Measurements from ENCODE around the gene ZBTB48.

The ZBTB48 gene

GRCh38 chr1:6627031-6627430 lies 47.2 kb downstream of the ZBTB48 start:
- Histone ChIP-seq H3K4me3 (replicated peaks; ENCODE audit: insufficient read depth, low read length) (no peak overlapping the region), H3K27ac (replicated peaks) (no peak overlapping the region), H3K27me3 (ENCODE audit: insufficient read depth, poor library complexity, severe bottlenecking) (no peaks in the 10 kb centered on the region)
- DNase-seq (ENCODE audit: low read depth in 1 of 2, low spot score in 1 of 2) = no peak
- TF ChIP-seq CTCF (IDR thresholded peaks at IDR 0.05; ENCODE audit: insufficient read depth, low read length) = no peak
- TF ChIP-seq POLR2AphosphoS5 (IDR thresholded peaks at IDR 0.05; ENCODE audit: low read depth) = no peak

GRCh38 chr1:6627841-6628545 lies 48.2 kb downstream of the ZBTB48 start:
- DNase-seq (ENCODE audit: low read depth in 1 of 2, low spot score in 1 of 2) = no peak
- Histone ChIP-seq H3K27ac (replicated peaks) (no peak overlapping the region), H3K4me3 (replicated peaks; ENCODE audit: insufficient read depth, low read length) (no peak overlapping the region), H3K27me3 (ENCODE audit: insufficient read depth, poor library complexity, severe bottlenecking) (no peaks in the 10 kb centered on the region)
- TF ChIP-seq, protein P1, sequence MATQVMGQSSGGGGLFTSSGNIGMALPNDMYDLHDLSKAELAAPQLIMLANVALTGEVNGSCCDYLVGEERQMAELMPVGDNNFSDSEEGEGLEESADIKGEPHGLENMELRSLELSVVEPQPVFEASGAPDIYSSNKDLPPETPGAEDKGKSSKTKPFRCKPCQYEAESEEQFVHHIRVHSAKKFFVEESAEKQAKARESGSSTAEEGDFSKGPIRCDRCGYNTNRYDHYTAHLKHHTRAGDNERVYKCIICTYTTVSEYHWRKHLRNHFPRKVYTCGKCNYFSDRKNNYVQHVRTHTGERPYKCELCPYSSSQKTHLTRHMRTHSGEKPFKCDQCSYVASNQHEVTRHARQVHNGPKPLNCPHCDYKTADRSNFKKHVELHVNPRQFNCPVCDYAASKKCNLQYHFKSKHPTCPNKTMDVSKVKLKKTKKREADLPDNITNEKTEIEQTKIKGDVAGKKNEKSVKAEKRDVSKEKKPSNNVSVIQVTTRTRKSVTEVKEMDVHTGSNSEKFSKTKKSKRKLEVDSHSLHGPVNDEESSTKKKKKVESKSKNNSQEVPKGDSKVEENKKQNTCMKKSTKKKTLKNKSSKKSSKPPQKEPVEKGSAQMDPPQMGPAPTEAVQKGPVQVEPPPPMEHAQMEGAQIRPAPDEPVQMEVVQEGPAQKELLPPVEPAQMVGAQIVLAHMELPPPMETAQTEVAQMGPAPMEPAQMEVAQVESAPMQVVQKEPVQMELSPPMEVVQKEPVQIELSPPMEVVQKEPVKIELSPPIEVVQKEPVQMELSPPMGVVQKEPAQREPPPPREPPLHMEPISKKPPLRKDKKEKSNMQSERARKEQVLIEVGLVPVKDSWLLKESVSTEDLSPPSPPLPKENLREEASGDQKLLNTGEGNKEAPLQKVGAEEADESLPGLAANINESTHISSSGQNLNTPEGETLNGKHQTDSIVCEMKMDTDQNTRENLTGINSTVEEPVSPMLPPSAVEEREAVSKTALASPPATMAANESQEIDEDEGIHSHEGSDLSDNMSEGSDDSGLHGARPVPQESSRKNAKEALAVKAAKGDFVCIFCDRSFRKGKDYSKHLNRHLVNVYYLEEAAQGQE (IDR thresholded peaks at IDR 0.05; ENCODE audit: insufficient replicate concordance, low read depth) = no peak
- no peak for TF ChIP-seq SPI1 (IDR thresholded peaks at IDR 0.05; ENCODE audit: borderline replicate concordance, low read depth)
- no peak for TF ChIP-seq CTCF (IDR thresholded peaks at IDR 0.05; ENCODE audit: insufficient read depth, low read length)
- TF ChIP-seq GABPA (IDR thresholded peaks at IDR 0.05; ENCODE audit: low read depth) = no peak
- no peak for TF ChIP-seq POLR2AphosphoS5 (IDR thresholded peaks at IDR 0.05; ENCODE audit: low read depth)

- Histone ChIP-seq H3K27me3 (ENCODE audit: insufficient read depth, poor library complexity, severe bottlenecking) (no peaks in the 10 kb centered on the region), H3K27ac (replicated peaks) (no peak overlapping the region), H3K4me3 (replicated peaks; ENCODE audit: insufficient read depth, low read length) (no peak overlapping the region)
- TF ChIP-seq SPI1 (IDR thresholded peaks at IDR 0.05; ENCODE audit: borderline replicate concordance, low read depth) = no peak
- TF ChIP-seq, protein P1 (IDR thresholded peaks at IDR 0.05; ENCODE audit: insufficient replicate concordance, low read depth) = no peak
- TF ChIP-seq POLR2AphosphoS5 (IDR thresholded peaks at IDR 0.05; ENCODE audit: low read depth) = no peak
- TF ChIP-seq CTCF (IDR thresholded peaks at IDR 0.05; ENCODE audit: insufficient read depth, low read length) = no peak
- TF ChIP-seq GABPA (IDR thresholded peaks at IDR 0.05; ENCODE audit: low read depth) = no peak
- no peak for DNase-seq (ENCODE audit: low read depth in 1 of 2, low spot score in 1 of 2)
Observed at GRCh38 chr1:6628971-6629479, 49.2 kb downstream of the ZBTB48 start.

DNA sequence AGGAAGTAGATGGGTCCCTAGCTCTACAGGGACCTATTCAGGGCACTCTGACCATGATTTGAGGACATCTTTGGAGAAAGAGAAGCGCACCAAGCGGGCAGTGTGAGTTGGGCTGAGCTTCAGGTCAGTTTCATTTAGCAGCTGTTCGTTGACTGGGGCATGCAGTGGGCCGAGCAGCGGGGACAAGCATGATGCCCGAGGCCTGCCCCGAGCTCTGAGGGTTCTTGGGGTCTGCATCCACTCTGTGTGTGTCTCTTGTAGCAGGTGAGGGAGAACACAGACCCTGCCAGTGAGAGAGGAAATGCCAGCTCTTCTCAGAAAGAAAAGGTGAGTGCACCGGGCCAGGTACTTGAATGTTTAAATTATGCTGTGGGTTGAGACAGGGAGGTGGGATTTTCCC lies 50.2 kb downstream of the ZBTB48 start:
- Histone ChIP-seq H3K27ac (replicated peaks) (no peak overlapping the region), H3K4me3 (replicated peaks; ENCODE audit: insufficient read depth, low read length) (no peak overlapping the region), H3K27me3 (ENCODE audit: insufficient read depth, poor library complexity, severe bottlenecking) (no peaks in the 10 kb centered on the region)
- TF ChIP-seq GABPA (IDR thresholded peaks at IDR 0.05; ENCODE audit: low read depth) (no peak), SPI1 (IDR thresholded peaks at IDR 0.05; ENCODE audit: borderline replicate concordance, low read depth) (no peak), CTCF (IDR thresholded peaks at IDR 0.05; ENCODE audit: insufficient read depth, low read length) (no peak)
- DNase-seq (ENCODE audit: low read depth in 1 of 2, low spot score in 1 of 2) = no peak

All from HL-60 (cell line).